ENCODE results near the gene ABCB8.

DNA sequence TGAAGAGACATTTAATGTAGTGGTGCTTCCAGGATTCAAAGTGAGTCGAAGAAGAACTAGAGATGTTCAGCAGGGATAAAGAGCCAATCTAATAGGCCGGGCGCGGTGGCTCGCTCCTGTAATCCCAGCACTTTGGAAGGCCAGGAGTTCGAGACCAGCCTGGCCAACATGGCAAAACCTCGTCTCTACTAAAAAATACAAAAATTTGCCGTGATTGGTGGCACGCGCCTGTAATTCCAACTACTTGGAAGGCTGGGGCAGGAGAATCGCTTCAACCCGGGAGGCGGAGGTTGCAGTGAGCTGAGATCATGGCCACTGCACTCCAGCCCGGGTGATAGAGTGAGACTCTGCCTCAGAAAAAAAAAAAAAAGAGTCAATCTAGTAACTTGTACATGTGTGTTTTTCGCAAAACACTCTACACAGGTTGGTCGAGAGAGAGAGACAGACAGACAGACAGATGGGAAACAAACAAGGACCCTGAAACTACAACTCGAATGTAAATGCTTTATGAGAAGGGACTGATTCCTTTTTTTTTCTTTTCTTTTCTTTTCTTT lies 775 bp downstream of the ABCB8 start:
- TF ChIP-seq MAFK (IDR thresholded peaks at IDR 0.05; ENCODE audit: low read depth, low read length) (no peak), CTCF (conservative IDR thresholded peaks at IDR 0.05; ENCODE audit: low read depth, low read length) (no peak), POLR2A (IDR thresholded peaks at IDR 0.05; ENCODE audit: low read depth, low read length) (no peak)
- TF ChIP-seq, protein P1, sequence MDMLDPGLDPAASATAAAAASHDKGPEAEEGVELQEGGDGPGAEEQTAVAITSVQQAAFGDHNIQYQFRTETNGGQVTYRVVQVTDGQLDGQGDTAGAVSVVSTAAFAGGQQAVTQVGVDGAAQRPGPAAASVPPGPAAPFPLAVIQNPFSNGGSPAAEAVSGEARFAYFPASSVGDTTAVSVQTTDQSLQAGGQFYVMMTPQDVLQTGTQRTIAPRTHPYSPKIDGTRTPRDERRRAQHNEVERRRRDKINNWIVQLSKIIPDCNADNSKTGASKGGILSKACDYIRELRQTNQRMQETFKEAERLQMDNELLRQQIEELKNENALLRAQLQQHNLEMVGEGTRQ (IDR thresholded peaks at IDR 0.05; ENCODE audit: low read depth, low read length), result no peak
